PC-9 (cell line): ENCODE data around the gene PRDM16.

Experiments
- EZH2 ChIP-seq: fragments of 200-600 bp; sonication (generic); IDR thresholded peaks from 2 replicates; pipeline ENCODE4 v1.8.0; 2017; ENCODE audit warnings: antibody characterized with exemption, low read depth
- TF ChIP-seq, protein P1 (sequence below): fragments of 200-600 bp; sonication (generic); conservative IDR thresholded peaks from 2 replicates; pipeline ENCODE4 v1.6.1; 2017; ENCODE audit warnings: mixed run types, antibody characterized with exemption, mild to moderate bottlenecking, moderate library complexity

DNA sequence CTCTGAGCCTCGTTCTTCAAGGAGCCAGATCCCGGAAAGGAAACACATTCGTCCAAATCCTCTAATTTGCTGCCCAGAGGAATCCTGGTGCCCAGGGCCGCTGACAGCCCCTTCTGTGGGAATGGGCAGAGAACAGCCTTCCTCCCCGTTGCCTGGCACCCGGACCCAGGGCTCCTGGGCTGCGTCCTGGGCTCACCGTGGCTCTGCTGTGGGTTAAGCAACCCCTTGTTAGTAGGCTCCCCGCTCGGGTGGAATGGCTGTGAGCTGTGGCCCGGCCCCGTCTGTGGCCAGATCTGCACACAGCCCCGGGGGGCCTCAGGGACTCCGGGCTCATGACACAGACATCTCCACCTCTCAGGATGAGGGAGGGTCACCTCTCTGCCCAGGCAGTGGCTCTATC, 262.6 kb downstream of the PRDM16 start:
- TF ChIP-seq, protein P1, sequence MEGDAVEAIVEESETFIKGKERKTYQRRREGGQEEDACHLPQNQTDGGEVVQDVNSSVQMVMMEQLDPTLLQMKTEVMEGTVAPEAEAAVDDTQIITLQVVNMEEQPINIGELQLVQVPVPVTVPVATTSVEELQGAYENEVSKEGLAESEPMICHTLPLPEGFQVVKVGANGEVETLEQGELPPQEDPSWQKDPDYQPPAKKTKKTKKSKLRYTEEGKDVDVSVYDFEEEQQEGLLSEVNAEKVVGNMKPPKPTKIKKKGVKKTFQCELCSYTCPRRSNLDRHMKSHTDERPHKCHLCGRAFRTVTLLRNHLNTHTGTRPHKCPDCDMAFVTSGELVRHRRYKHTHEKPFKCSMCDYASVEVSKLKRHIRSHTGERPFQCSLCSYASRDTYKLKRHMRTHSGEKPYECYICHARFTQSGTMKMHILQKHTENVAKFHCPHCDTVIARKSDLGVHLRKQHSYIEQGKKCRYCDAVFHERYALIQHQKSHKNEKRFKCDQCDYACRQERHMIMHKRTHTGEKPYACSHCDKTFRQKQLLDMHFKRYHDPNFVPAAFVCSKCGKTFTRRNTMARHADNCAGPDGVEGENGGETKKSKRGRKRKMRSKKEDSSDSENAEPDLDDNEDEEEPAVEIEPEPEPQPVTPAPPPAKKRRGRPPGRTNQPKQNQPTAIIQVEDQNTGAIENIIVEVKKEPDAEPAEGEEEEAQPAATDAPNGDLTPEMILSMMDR: no peak
- TF ChIP-seq EZH2: no peak
